Calu3 (cell line): ENCODE data around the gene LCN12. TPM values are rescaled to one million over a fixed set of nuclear protein-coding genes. Genes with fewer than 3 reads are reported as not detected.

Source experiments
- BruUV-seq: library from RNA; stranded (reverse); fragments of 400-500 nt; replicated peaks from 2 replicates; lab custom pipeline; 2021; lab: Mats Ljungman, UMichigan
- CTCF ChIA-PET: fragments of 300-600 bp; sonication (Branson Sonifier 250); formaldehyde crosslinking; loops from one replicate; lab custom pipeline; 2022; ENCODE audit warnings: antibody characterized with exemption; lab: Charles Lee
- DNase-seq: peaks from one replicate; pipeline ENCODE4 v3.0.0; 2022
- H3K27ac Mint-ChIP-seq: one replicate; pipeline ENCODE4 v1.8.0; 2022; ENCODE audit warnings: mixed read lengths; ENCODE audit not compliant: unreplicated experiment
- H3K27me3 Mint-ChIP-seq: one replicate; pipeline ENCODE4 v1.8.0; 2022; ENCODE audit warnings: mixed read lengths; ENCODE audit not compliant: unreplicated experiment
- H3K36me3 Mint-ChIP-seq: one replicate; pipeline ENCODE4 v1.8.0; 2022; ENCODE audit warnings: mild to moderate bottlenecking, moderate library complexity, mixed read lengths; ENCODE audit not compliant: insufficient read depth, unreplicated experiment
- H3K4me1 Mint-ChIP-seq: one replicate; pipeline ENCODE4 v1.8.0; 2022; ENCODE audit warnings: mild to moderate bottlenecking, low read depth, mixed read lengths; ENCODE audit not compliant: unreplicated experiment
- H3K4me3 Mint-ChIP-seq: one replicate; pipeline ENCODE4 v1.8.0; 2022; ENCODE audit warnings: mild to moderate bottlenecking, low read depth, moderate library complexity, mixed read lengths; ENCODE audit not compliant: unreplicated experiment
- H3K9me3 Mint-ChIP-seq: one replicate; pipeline ENCODE4 v1.8.0; 2022; ENCODE audit warnings: low read depth, mixed read lengths; ENCODE audit not compliant: unreplicated experiment
- intact Hi-C: fragments of 100-400 bp; cut with micrococcal nuclease; formaldehyde crosslinking; loops from one replicate; pipeline ENCODE4 v1.10.0; 2022; ENCODE audit not compliant: unreplicated experiment
- total RNA-seq: library from RNA; stranded (reverse); gene quantifications from 2 replicates; pipeline ENCODE4 v1.2.3, GENCODE V29; 2022
- TF ChIP-seq, protein P1 (sequence below): fragments of 200-600 bp; IDR thresholded peaks from one replicate; pipeline ENCODE4 v1.8.0; 2022; ENCODE audit warnings: antibody characterized with exemption; ENCODE audit not compliant: unreplicated experiment

LCN12 gene
- total RNA-seq, 1 experiment from 2014 or later: 3.8 TPM

DNA sequence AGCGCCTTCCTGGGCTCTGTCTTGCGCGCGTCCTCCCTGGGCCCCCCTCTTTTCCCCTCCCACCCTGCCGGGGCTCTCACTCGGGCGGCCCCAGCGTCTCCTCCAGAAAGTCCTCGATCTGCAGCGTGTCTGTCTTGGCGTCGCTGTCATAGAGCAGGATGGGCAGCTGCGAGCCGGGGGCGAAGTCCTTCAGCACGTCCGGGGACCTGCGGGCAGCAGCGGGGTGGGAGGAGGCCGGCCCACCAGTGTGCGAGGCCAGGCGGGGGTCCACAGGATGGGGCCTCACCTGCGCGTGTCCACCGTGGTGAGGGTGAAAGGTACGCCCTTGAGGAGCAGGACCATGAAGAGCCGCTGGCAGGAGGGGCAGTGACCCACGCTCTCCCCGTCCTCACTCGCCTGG, 43.3 kb downstream of the LCN12 start:
- Mint-ChIP-seq H3K27ac (no peak overlapping the region), H3K36me3 (peaks cover 28% of the 10 kb centered on the region), H3K4me3 (no peak overlapping the region), H3K27me3 (no peaks in the 10 kb centered on the region), H3K4me1 (peaks cover 11% of the 10 kb centered on the region), H3K9me3 (no peaks in the 10 kb centered on the region)
- CTCF ChIA-PET: interaction anchor here (1.0 kb wide), 1 partner anchor 17 kb away, joined by 8 read pairs; no protein-coding TSS in a partner anchor
- no TSS peak for BruUV-seq
- intact Hi-C loops: no loop called here
- TF ChIP-seq, protein P1, sequence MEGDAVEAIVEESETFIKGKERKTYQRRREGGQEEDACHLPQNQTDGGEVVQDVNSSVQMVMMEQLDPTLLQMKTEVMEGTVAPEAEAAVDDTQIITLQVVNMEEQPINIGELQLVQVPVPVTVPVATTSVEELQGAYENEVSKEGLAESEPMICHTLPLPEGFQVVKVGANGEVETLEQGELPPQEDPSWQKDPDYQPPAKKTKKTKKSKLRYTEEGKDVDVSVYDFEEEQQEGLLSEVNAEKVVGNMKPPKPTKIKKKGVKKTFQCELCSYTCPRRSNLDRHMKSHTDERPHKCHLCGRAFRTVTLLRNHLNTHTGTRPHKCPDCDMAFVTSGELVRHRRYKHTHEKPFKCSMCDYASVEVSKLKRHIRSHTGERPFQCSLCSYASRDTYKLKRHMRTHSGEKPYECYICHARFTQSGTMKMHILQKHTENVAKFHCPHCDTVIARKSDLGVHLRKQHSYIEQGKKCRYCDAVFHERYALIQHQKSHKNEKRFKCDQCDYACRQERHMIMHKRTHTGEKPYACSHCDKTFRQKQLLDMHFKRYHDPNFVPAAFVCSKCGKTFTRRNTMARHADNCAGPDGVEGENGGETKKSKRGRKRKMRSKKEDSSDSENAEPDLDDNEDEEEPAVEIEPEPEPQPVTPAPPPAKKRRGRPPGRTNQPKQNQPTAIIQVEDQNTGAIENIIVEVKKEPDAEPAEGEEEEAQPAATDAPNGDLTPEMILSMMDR: no peak
- DNase-seq: no peak

DNA sequence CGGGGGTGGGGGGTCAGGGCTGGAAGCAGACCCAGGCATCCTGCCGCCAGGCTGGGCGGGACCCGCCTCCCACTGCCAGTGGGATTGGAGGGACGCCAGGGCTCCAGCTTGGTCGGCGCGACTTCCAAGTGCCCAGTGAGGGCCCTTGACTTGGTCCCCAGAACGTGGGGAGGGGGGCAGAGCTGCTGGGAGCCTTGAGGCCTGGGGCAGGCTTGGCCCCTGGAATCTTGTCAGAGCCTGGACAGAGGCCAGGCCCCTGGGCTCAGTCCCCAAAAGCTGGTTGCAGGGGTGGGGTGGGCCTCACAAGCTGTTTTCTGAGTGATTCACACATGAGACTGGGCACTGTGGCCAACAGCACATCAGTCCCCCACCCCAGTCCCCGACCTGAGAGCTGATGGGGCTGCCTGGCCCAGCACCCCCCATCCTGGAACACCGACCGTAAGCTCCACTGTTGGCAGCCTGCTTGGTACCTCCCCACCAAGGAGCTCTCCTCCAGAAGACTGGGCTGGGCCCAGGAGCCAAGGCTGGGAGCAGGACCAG, 43.8 kb downstream of the LCN12 start:
- no TSS peak for BruUV-seq
- intact Hi-C loops: no loop called here
- TF ChIP-seq, protein P1: no peak
- Mint-ChIP-seq H3K36me3 (peaks cover 24% of the 10 kb centered on the region), H3K4me3 (no peak overlapping the region), H3K27me3 (no peaks in the 10 kb centered on the region), H3K4me1 (peaks cover 11% of the 10 kb centered on the region), H3K9me3 (no peaks in the 10 kb centered on the region), H3K27ac (no peak overlapping the region)
- DNase-seq: no peak
- CTCF ChIA-PET: interaction anchor here (1.0 to 1.6 kb wide), 2 partner anchors 17 to 46 kb away, joined by 4 to 8 read pairs; no protein-coding TSS in a partner anchor

DNA sequence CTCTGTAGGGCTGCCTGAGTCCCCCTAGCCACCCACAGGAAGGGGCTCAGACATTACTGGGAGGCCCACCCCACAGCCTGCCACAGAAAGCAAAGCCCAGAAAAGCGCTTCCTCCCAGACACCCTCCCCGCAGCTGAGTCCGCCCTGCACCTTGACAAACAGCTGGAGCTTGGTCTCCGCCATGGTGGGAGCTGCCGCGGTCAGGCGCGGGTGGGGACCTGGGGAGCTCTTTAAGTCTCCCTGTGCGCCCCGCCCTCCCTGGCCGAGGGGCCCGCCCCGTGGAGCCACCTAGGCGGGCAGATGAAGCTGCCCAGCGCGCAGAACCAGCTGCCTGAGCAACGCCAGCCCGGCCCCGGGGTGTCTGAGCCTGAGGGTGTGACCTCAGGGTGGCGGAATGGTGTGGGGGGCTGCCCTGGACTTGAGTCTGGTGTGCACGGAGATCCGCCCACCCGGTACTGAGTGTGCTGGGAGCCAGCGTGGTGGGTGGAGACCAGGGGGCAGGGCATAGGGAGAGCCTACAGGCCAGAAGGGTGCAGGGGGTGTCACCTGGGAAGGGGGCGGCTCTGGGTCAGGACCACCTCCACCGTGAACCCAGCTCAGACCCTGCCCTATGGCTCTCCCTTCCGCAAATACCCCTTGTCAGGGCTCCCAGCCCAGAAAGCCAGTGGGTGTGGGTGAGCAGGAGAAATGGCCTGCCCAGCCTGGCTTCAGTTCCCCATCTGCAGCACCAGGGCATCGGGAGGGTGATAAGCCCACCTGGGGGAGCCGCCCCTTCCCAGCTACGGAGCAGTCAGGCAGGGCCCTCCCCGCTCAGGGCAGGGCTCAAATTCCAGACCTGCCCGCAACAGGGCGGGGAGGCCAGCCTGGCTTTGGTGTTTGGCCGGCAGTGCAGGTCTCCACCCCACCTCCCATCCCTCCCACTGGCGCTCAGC, 44.6 kb downstream of the LCN12 start, which contains the start of gene CLIC3:
Gene CLIC3, minus strand, starts transcription at position 208 of the 932 bp plus-strand sequence. Its CDS starts 25 bp downstream, at position 183.
- peak within 1 kb of the TSS; percentile 54 for H3K4me3 Mint-ChIP-seq
- BruUV-seq: no TSS peak
- intact Hi-C loops: no loop called here
- H3K36me3 Mint-ChIP-seq: peaks cover 18% of the 10 kb centered on the region
- no peaks in the 10 kb centered on the region for H3K27me3 Mint-ChIP-seq
- peak; percentile 51 for DNase-seq
- TF ChIP-seq, protein P1: no peak
- peaks cover 11% of the 10 kb centered on the region for H3K4me1 Mint-ChIP-seq
- CTCF ChIA-PET: interaction anchor here (0.8 to 1.6 kb wide), 3 partner anchors 18 to 48 kb away, joined by 3 to 8 read pairs (median 4); no protein-coding TSS in a partner anchor
- no peak within 1 kb of the TSS for H3K27ac Mint-ChIP-seq
- H3K9me3 Mint-ChIP-seq: no peaks in the 10 kb centered on the region

DNA sequence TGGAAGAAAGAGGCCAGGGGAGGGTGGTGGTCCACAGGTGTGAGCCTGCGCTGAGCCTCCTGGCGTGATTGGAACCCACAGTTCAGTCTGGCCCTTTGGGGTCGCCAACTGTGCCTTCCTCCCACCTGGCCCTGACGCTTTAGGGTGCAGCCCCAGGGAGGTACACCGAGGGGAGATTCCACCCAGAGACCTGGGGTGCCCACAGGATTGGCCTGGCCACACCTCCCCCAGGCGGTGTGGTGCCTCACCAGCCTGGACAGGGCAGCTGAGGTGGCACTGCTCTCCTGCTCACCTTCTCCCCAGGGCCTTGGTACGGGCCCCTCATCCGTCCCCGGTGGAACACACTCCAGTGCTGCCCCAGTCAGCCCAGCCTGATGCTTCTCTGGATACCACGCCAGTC, 45.3 kb downstream of the LCN12 start:
- Mint-ChIP-seq H3K4me1 (peaks cover 11% of the 10 kb centered on the region), H3K36me3 (peaks cover 10% of the 10 kb centered on the region), H3K4me3 (no peak overlapping the region), H3K27me3 (no peaks in the 10 kb centered on the region), H3K27ac (no peak overlapping the region), H3K9me3 (no peaks in the 10 kb centered on the region)
- intact Hi-C loops: no loop called here
- TF ChIP-seq, protein P1: no peak
- no peak for DNase-seq
- no TSS peak for BruUV-seq
- CTCF ChIA-PET: interaction anchor here (1.6 kb wide), 1 partner anchor 48 kb away, joined by 4 read pairs; no protein-coding TSS in a partner anchor
